Skin epidermis (tissue), 12 donors: ENCODE results near the gene ABHD6.
"Not testable (repeated sequence)": the region's sequence is repeated elsewhere in the genome, so short reads cannot be mapped to it uniquely, and the experiment has no call there.

Experiments
- H3K27ac ChIP-seq, 21 experiments: fragments of 200-600 bp; sonication (generic) in 11 of 21; one replicate each; pipeline ENCODE4 v1.5.0; 2020; ENCODE audit warnings: mild to moderate bottlenecking in 3 of 21, inconsistent platforms in 2 of 21, moderate library complexity in 2 of 21
- H3K4me3 ChIP-seq, 7 experiments: fragments of 200-600 bp; sonication (generic) in 2 of 7; one replicate each; pipeline ENCODE4 v1.5.0; 2020; ENCODE audit warnings: inconsistent platforms in 2 of 7, mild to moderate bottlenecking in 2 of 7, moderate library complexity in 1 of 7

The ABHD6 gene

GRCh38 chr3:58237941-58238681 is 519 bp downstream of the ABHD6 start:
- Histone ChIP-seq H3K4me3 (peak overlapping the region; percentile 60 to 96 (median 87)), H3K27ac (peak overlapping the region; percentile 26 to 90 (median 77))

- Histone ChIP-seq H3K4me3 (peak overlapping the region in 6 of 7 experiments; percentile 60 to 94 (median 84)), H3K27ac (no peak overlapping the region)
Measured at GRCh38 chr3:58238830-58239229, 1.2 kb downstream of the ABHD6 start.

- H3K4me3 ChIP-seq = no peak overlapping the region
Measured at GRCh38 chr3:58241306-58242044, 3.9 kb downstream of the ABHD6 start.

GRCh38 chr3:58242340-58242739 is 4.7 kb downstream of the ABHD6 start:
- Histone ChIP-seq H3K27ac (peak overlapping the region in 4 of 21 experiments; percentile 4 to 51 (median 30)), H3K4me3 (no peak overlapping the region)

More at GRCh38 chr3:58241306-58242044, 3.9 kb downstream of the ABHD6 start:
- peak overlapping the region in 5 of 21 experiments; percentile 4 to 47 (median 13) for H3K27ac ChIP-seq

GRCh38 chr3:58242860-58243259 is 5.3 kb downstream of the ABHD6 start:
- H3K4me3 ChIP-seq, H3K27ac ChIP-seq: not testable (repeated sequence)

- Histone ChIP-seq H3K4me3 (no peak overlapping the region), H3K27ac (no peak overlapping the region)
Measured at GRCh38 chr3:58243976-58244585, 6.5 kb downstream of the ABHD6 start.

- Histone ChIP-seq H3K27ac (peak overlapping the region in 1 of 21 experiments; percentile 1), H3K4me3 (no peak overlapping the region)
Measured at GRCh38 chr3:58246148-58247047, 8.8 kb downstream of the ABHD6 start.

GRCh38 chr3:58249358-58250092 is 11.9 kb downstream of the ABHD6 start:
- Histone ChIP-seq H3K4me3 (no peak overlapping the region), H3K27ac (peak overlapping the region in 7 of 21 experiments; percentile 1 to 66 (median 28))

GRCh38 chr3:58250093-58250707 is 12.6 kb downstream of the ABHD6 start:
- Histone ChIP-seq H3K27ac (peak overlapping the region in 6 of 21 experiments; percentile 3 to 66 (median 26)), H3K4me3 (no peak overlapping the region)

GRCh38 chr3:58251631-58252035 is 14.0 kb downstream of the ABHD6 start:
- H3K4me3 ChIP-seq = no peak overlapping the region
- H3K27ac ChIP-seq = peak overlapping the region in 2 of 21 experiments; percentile 4 to 22

- Histone ChIP-seq H3K27ac (no peak overlapping the region), H3K4me3 (no peak overlapping the region)
Measured at GRCh38 chr3:58254144-58254543, 16.6 kb downstream of the ABHD6 start.

GRCh38 chr3:58256061-58256460 is 18.5 kb downstream of the ABHD6 start:
- no peak overlapping the region for H3K4me3 ChIP-seq
- no peak overlapping the region for H3K27ac ChIP-seq

GRCh38 chr3:58256511-58256910 is 18.9 kb downstream of the ABHD6 start:
- Histone ChIP-seq H3K27ac (no peak overlapping the region), H3K4me3 (no peak overlapping the region)

GRCh38 chr3:58258392-58259055 is 20.9 kb downstream of the ABHD6 start:
- no peak overlapping the region for H3K27ac ChIP-seq

GRCh38 chr3:58260261-58260731 is 22.7 kb downstream of the ABHD6 start:
- peak overlapping the region in 1 of 21 experiments; percentile 40 for H3K27ac ChIP-seq

More at GRCh38 chr3:58258392-58259055, 20.9 kb downstream of the ABHD6 start:
- H3K4me3 ChIP-seq = no peak overlapping the region

GRCh38 chr3:58260733-58261132 is 23.1 kb downstream of the ABHD6 start:
- H3K27ac ChIP-seq = peak overlapping the region in 1 of 21 experiments; percentile 40
- no peak overlapping the region for H3K4me3 ChIP-seq

More at GRCh38 chr3:58260261-58260731, 22.7 kb downstream of the ABHD6 start:
- H3K4me3 ChIP-seq = no peak overlapping the region

GRCh38 chr3:58261954-58262666 is 24.5 kb downstream of the ABHD6 start:
- Histone ChIP-seq H3K4me3 (no peak overlapping the region), H3K27ac (no peak overlapping the region)
